ENCODE results near the gene PEX11G. TPM values are rescaled to one million over a fixed set of nuclear protein-coding genes. Genes with fewer than 3 reads are reported as not detected.

PEX11G gene
- total RNA-seq, 1 donor from 2014 or later, result 2.7 TPM

GRCh38 chr19:7444042-7444441 is 44.8 kb downstream of the PEX11G start:
- intact Hi-C loops (cut with DNase I), result no loop called here
- no peak overlapping the region for H3K27ac ChIP-seq
- no peaks in the 10 kb centered on the region for H3K4me1 ChIP-seq
- no peak overlapping the region for H3K4me3 ChIP-seq
- peaks cover 0 to 70% of the 10 kb centered on the region in 2 donors for H3K36me3 ChIP-seq
- H3K9me3 ChIP-seq, result no peaks in the 10 kb centered on the region
- DNase-seq (ENCODE audit: extremely low spot score in 2 of 2), result no peak
- no peak for TF ChIP-seq POLR2AphosphoS5 (IDR thresholded peaks at IDR 0.05; ENCODE audit: insufficient read depth in 1 of 2, low read depth in 1 of 2)
- no peak for TF ChIP-seq POLR2A (IDR thresholded peaks at IDR 0.05)
- TF ChIP-seq CTCF (IDR thresholded peaks at IDR 0.05), result no peak
- no peaks in the 10 kb centered on the region for H3K27me3 ChIP-seq

GRCh38 chr19:7442423-7442822 is 46.4 kb downstream of the PEX11G start:
- H3K9me3 ChIP-seq, result no peaks in the 10 kb centered on the region
- TF ChIP-seq CTCF (IDR thresholded peaks at IDR 0.05) (no peak), POLR2A (IDR thresholded peaks at IDR 0.05) (no peak), POLR2AphosphoS5 (IDR thresholded peaks at IDR 0.05; ENCODE audit: insufficient read depth in 1 of 2, low read depth in 1 of 2) (no peak)
- intact Hi-C loops (cut with DNase I), result no loop called here
- no peaks in the 10 kb centered on the region for H3K27me3 ChIP-seq
- H3K27ac ChIP-seq, result no peak overlapping the region
- H3K4me1 ChIP-seq, result no peaks in the 10 kb centered on the region
- DNase-seq (ENCODE audit: extremely low spot score in 2 of 2), result no peak
- peaks cover 0 to 56% of the 10 kb centered on the region in 2 donors for H3K36me3 ChIP-seq
- no peak overlapping the region for H3K4me3 ChIP-seq

- Histone ChIP-seq H3K4me1 (no peaks in the 10 kb centered on the region), H3K36me3 (peaks cover 0 to 50% of the 10 kb centered on the region in 2 donors), H3K9me3 (no peaks in the 10 kb centered on the region), H3K4me3 (no peak overlapping the region), H3K27ac (no peak overlapping the region), H3K27me3 (no peaks in the 10 kb centered on the region)
- DNase-seq (ENCODE audit: extremely low spot score in 2 of 2), result no peak
- intact Hi-C loops (cut with DNase I), result no loop called here
- TF ChIP-seq CTCF (IDR thresholded peaks at IDR 0.05), result no peak
- no peak for TF ChIP-seq POLR2A (IDR thresholded peaks at IDR 0.05)
- TF ChIP-seq POLR2AphosphoS5 (IDR thresholded peaks at IDR 0.05; ENCODE audit: insufficient read depth in 1 of 2, low read depth in 1 of 2), result no peak
These were observed 47.2 kb downstream of the PEX11G start for GRCh38 chr19:7441468-7442146.

GRCh38 chr19:7440188-7440975 is 48.5 kb downstream of the PEX11G start:
- H3K36me3 ChIP-seq, result peaks cover 0 to 42% of the 10 kb centered on the region in 2 donors

More at GRCh38 chr19:7440188-7440975, 48.5 kb downstream of the PEX11G start:
- intact Hi-C loops (cut with DNase I), result no loop called here
- DNase-seq (ENCODE audit: extremely low spot score in 2 of 2), result no peak
- no peaks in the 10 kb centered on the region for H3K27me3 ChIP-seq
- no peak for TF ChIP-seq CTCF (IDR thresholded peaks at IDR 0.05)
- TF ChIP-seq POLR2A (IDR thresholded peaks at IDR 0.05), result no peak
- no peak for TF ChIP-seq POLR2AphosphoS5 (IDR thresholded peaks at IDR 0.05; ENCODE audit: insufficient read depth in 1 of 2, low read depth in 1 of 2)
- H3K9me3 ChIP-seq, result no peaks in the 10 kb centered on the region
- H3K4me3 ChIP-seq, result no peak overlapping the region
- no peaks in the 10 kb centered on the region for H3K4me1 ChIP-seq
- H3K27ac ChIP-seq, result no peak overlapping the region

All from vagina (tissue), 2 donors.